AG08396 (cell line): ENCODE measurements around the gene RBM19.
"Not testable (repeated sequence)": the region's sequence is repeated elsewhere in the genome, so short reads cannot be mapped to it uniquely, and the experiment has no call there.

Experiments
- DNase-seq: peaks from one replicate; pipeline ENCODE4 v3.0.0; 2012; ENCODE audit warnings: low spot score, mixed read lengths

RBM19 gene

GRCh38 chr12:113965951-113966797 is at the start of gene RBM19:
RBM19 (minus strand) TSS chr12:113966325; CDS start chr12:113966227, 98 bp downstream.
- peak; percentile 99 for DNase-seq

GRCh38 chr12:114015851-114016250 is 49.7 kb upstream of the RBM19 start:
- no peak for DNase-seq

- peak; percentile 37 for DNase-seq
These were observed 47.6 kb upstream of the RBM19 start for GRCh38 chr12:114013575-114014345.

GRCh38 chr12:114012744-114013431 is 46.8 kb upstream of the RBM19 start:
- no peak for DNase-seq

- DNase-seq, result no peak
These were observed 45.6 kb upstream of the RBM19 start for GRCh38 chr12:114011711-114012110.

- no peak for DNase-seq
These were observed 40.6 kb upstream of the RBM19 start for GRCh38 chr12:114006482-114007425.

- DNase-seq, result no peak
These were observed 38.3 kb upstream of the RBM19 start for GRCh38 chr12:114004402-114004801.

- no peak for DNase-seq
These were observed 37.2 kb upstream of the RBM19 start for GRCh38 chr12:114003286-114003685.

- no peak for DNase-seq
These were observed 35.6 kb upstream of the RBM19 start for GRCh38 chr12:114001511-114002340.

GRCh38 chr12:114000861-114001260 is 34.7 kb upstream of the RBM19 start:
- DNase-seq, result no peak

- not testable (repeated sequence) for DNase-seq
These were observed 34.1 kb upstream of the RBM19 start for GRCh38 chr12:114000261-114000660.

GRCh38 chr12:113997365-113997764 is 31.2 kb upstream of the RBM19 start:
- no peak for DNase-seq

- no peak for DNase-seq
These were observed 29.9 kb upstream of the RBM19 start for GRCh38 chr12:113996026-113996425.

GRCh38 chr12:113994051-113994450 is 27.9 kb upstream of the RBM19 start:
- DNase-seq, result no peak

- not testable (repeated sequence) for DNase-seq
These were observed 26.6 kb upstream of the RBM19 start for GRCh38 chr12:113992751-113993150.

GRCh38 chr12:113991224-113992044 is 25.3 kb upstream of the RBM19 start:
- no peak for DNase-seq

GRCh38 chr12:113990250-113991223 is 24.4 kb upstream of the RBM19 start:
- DNase-seq, result no peak

GRCh38 chr12:113988976-113989375 is 22.9 kb upstream of the RBM19 start:
- no peak for DNase-seq
